Uterus (tissue), 2 donors: ENCODE results near the gene FIZ1.

ENCODE experiments used
- POLR2A ChIP-seq, 2 donors: fragments of 450-650 bp; IDR thresholded peaks; one replicate each; pipeline ENCODE4 v1.6.1; 2016; ENCODE audit warnings: antibody characterized with exemption in 2 of 2, mild to moderate bottlenecking in 1 of 2, moderate library complexity in 1 of 2
- TF ChIP-seq, protein P1 (sequence below), 4 experiments: fragments of 200-600 bp in 2 of 4; fragments of 450-650 bp in 2 of 4; sonication (generic) in 2 of 4; IDR thresholded peaks; one replicate each; pipeline ENCODE4 v1.5.1; 2016 to 2019; ENCODE audit warnings: antibody characterized with exemption in 4 of 4, mild to moderate bottlenecking in 2 of 4, moderate library complexity in 1 of 4

DNA sequence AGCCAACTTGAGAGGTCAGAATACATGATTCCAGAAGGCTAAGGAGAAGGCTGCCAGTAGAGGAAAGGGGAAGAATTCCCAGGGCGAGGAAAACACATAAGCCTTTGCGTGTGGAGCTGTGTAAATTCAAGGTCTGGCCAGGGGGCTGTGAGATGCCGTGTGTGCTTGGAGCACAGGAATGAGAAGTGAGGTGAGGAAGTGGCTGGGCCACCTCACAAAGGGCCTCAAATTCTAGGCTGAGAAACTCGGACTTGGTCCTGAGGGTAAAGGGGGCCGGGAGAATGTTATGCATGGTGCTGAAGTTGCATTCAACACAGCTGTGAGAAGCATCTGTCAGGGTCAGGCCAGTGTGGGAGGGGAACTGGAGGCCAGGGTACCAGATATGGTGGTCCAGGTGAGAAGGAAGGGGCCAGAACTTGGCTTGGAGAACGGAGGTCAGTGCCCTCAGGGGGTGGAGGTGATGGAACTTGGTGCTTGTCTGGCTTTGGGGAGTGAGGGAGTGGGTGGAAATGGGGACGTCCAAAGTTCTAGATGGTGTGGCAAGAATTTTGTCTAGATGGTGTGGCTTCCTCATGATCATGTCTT is 36.6 kb upstream of the FIZ1 start:
- TF ChIP-seq, protein P1, sequence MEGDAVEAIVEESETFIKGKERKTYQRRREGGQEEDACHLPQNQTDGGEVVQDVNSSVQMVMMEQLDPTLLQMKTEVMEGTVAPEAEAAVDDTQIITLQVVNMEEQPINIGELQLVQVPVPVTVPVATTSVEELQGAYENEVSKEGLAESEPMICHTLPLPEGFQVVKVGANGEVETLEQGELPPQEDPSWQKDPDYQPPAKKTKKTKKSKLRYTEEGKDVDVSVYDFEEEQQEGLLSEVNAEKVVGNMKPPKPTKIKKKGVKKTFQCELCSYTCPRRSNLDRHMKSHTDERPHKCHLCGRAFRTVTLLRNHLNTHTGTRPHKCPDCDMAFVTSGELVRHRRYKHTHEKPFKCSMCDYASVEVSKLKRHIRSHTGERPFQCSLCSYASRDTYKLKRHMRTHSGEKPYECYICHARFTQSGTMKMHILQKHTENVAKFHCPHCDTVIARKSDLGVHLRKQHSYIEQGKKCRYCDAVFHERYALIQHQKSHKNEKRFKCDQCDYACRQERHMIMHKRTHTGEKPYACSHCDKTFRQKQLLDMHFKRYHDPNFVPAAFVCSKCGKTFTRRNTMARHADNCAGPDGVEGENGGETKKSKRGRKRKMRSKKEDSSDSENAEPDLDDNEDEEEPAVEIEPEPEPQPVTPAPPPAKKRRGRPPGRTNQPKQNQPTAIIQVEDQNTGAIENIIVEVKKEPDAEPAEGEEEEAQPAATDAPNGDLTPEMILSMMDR (IDR thresholded peaks at IDR 0.05): no peak
- TF ChIP-seq POLR2A (IDR thresholded peaks at IDR 0.05): no peak
